Endothelial cell of umbilical vein (primary cell): ENCODE results near the gene CTDP1. TPM values are rescaled to one million over a fixed set of nuclear protein-coding genes. Genes with fewer than 3 reads are reported as not detected.

Source experiments
- BruUV-seq: library from RNA; stranded (reverse); fragments of 400-500 nt; replicated peaks from 2 replicates; lab custom pipeline; 2021; lab: Mats Ljungman, UMichigan
- CTCF ChIA-PET: fragments of 300-600, 350-600 bp; sonication (Branson Sonifier 250); formaldehyde crosslinking; loops from one replicate; lab custom pipeline; 2021; ENCODE audit warnings: antibody characterized with exemption, inconsistent platforms; lab: Charles Lee
- POLR2A ChIA-PET: fragments of 300-600, 350-600 bp; sonication (Branson Sonifier 250); formaldehyde crosslinking; loops from one replicate; lab custom pipeline; 2021; ENCODE audit warnings: antibody characterized with exemption, inconsistent platforms; lab: Charles Lee
- DNase-seq: peaks from one replicate; pipeline ENCODE4 v3.0.0-alpha.2; 2011; ENCODE audit warnings: low read depth, low spot score
- FAIRE-seq: peaks from 2 replicates; lab custom pipeline; 2011; peaks lifted over from hg19 to GRCh38; lab: Jason Lieb, UNC
- H2AFZ ChIP-seq: 2 replicates; pipeline ENCODE4 v1.6.0; 2012; ENCODE audit warnings: low read depth, low read length, control low read depth, inconsistent platforms
- H3K27ac ChIP-seq: 2 replicates; pipeline ENCODE4 v1.5.1; 2011; ENCODE audit warnings: low read depth, mild to moderate bottlenecking, control low read depth, low read length, moderate library complexity; ENCODE audit not compliant: insufficient read depth
- H3K27me3 ChIP-seq, 2 experiments: 2 replicates each; pipeline versions ENCODE4 v1.6.0 to v1.6.1; 2011; ENCODE audit warnings: low read length in 2 of 2, mixed read lengths in 1 of 2; ENCODE audit not compliant: control insufficient read depth in 2 of 2, insufficient read depth in 2 of 2
- H3K36me3 ChIP-seq, 2 experiments: 2 replicates in 1 of 2; 3 replicates in 1 of 2; pipeline ENCODE4 v1.5.1; 2011; ENCODE audit warnings: low read length in 2 of 2, mild to moderate bottlenecking in 1 of 2, moderate library complexity in 1 of 2; ENCODE audit not compliant: control insufficient read depth in 2 of 2, insufficient read depth in 2 of 2; ENCODE audit errors: extremely low read depth in 1 of 2
- H3K4me1 ChIP-seq: 3 replicates; pipeline ENCODE4 v1.5.1; 2011; ENCODE audit warnings: mild to moderate bottlenecking, low read length; ENCODE audit not compliant: control insufficient read depth, insufficient read depth; ENCODE audit errors: extremely low read depth
- H3K4me2 ChIP-seq: 2 replicates; pipeline ENCODE4 v1.6.1; 2011; ENCODE audit warnings: low read length, control low read depth, mixed read lengths; ENCODE audit not compliant: insufficient read depth
- H3K4me3 ChIP-seq, 3 experiments: fragments of 200-600 bp in 1 of 3; sonication (generic), shearing (Covaris generic) in 1 of 3; replicated peaks in 1 of 3; 2 replicates each; pipeline ENCODE4 v1.5.1; 2011 to 2016; ENCODE audit warnings: control low read depth in 3 of 3, low read length in 3 of 3, mild to moderate bottlenecking in 2 of 3, inconsistent platforms in 1 of 3, low read depth in 1 of 3, moderate library complexity in 1 of 3; ENCODE audit not compliant: insufficient read depth in 1 of 3
- H3K79me2 ChIP-seq: 2 replicates; pipeline ENCODE4 v1.6.0; 2012; ENCODE audit warnings: low read length, inconsistent platforms; ENCODE audit not compliant: control insufficient read depth, insufficient read depth
- H3K9ac ChIP-seq: replicated peaks from 2 replicates; pipeline ENCODE3; 2011; ENCODE audit warnings: low read length, control low read depth; ENCODE audit not compliant: insufficient read depth; ENCODE audit errors: extremely low read depth
- H3K9me1 ChIP-seq: replicated peaks from 3 replicates; pipeline ENCODE4 v1.6.0; 2011; ENCODE audit warnings: mild to moderate bottlenecking, low read length; ENCODE audit not compliant: control insufficient read depth, insufficient read depth; ENCODE audit errors: extremely low read depth
- H3K9me3 ChIP-seq: replicated peaks from 2 replicates; pipeline ENCODE4 v1.5.1; 2012; ENCODE audit warnings: low read length, inconsistent platforms; ENCODE audit not compliant: control insufficient read depth, insufficient read depth
- H4K20me1 ChIP-seq: replicated peaks from 2 replicates; pipeline ENCODE3; 2011; ENCODE audit warnings: mild to moderate bottlenecking, low read length; ENCODE audit not compliant: control insufficient read depth, insufficient read depth; ENCODE audit errors: extremely low read depth
- EZH2 ChIP-seq: IDR thresholded peaks from 2 replicates; pipeline ENCODE4 v1.6.1; 2012; ENCODE audit warnings: borderline replicate concordance, low read depth, mild to moderate bottlenecking, moderate library complexity, low read length, inconsistent platforms; ENCODE audit not compliant: severe bottlenecking
- FOS ChIP-seq: IDR thresholded peaks from 2 replicates; pipeline ENCODE4 v1.6.1; 2011; ENCODE audit warnings: mild to moderate bottlenecking, low read length, moderate library complexity, borderline replicate concordance; ENCODE audit not compliant: insufficient read depth
- GATA2 ChIP-seq: IDR thresholded peaks from 2 replicates; pipeline ENCODE4 v1.7.0; 2011; ENCODE audit warnings: low read depth, mild to moderate bottlenecking, moderate library complexity, mixed read lengths, low read length; ENCODE audit not compliant: insufficient read length, insufficient read depth
- JUN ChIP-seq: IDR thresholded peaks from 2 replicates; pipeline ENCODE4 v1.6.1; 2011; ENCODE audit warnings: borderline replicate concordance, low read depth; ENCODE audit not compliant: insufficient read length, insufficient read depth
- MAX ChIP-seq: IDR thresholded peaks from 2 replicates; pipeline ENCODE4 v1.6.1; 2011; ENCODE audit not compliant: insufficient read depth, insufficient read length
- MYC ChIP-seq: IDR thresholded peaks from one replicate; pipeline ENCODE4 v1.6.1; 2011; ENCODE audit warnings: mild to moderate bottlenecking, low read depth, low read length
- POLR2A ChIP-seq: IDR thresholded peaks from 2 replicates; pipeline ENCODE4 v1.6.1; 2012; ENCODE audit warnings: low read depth, mild to moderate bottlenecking, control low read depth, low read length
- POLR2AphosphoS5 ChIP-seq: IDR thresholded peaks from 2 replicates; pipeline ENCODE4 v1.6.1; 2012; ENCODE audit warnings: low read depth, mild to moderate bottlenecking, control low read depth, low read length, moderate library complexity; ENCODE audit not compliant: insufficient read depth
- dilution Hi-C: fragments of 300-500 bp; cut with MboI; formaldehyde crosslinking; loops from one replicate; pipeline ENCODE4 v1.15.0; 2019; ENCODE audit warnings: low sequenced_read_pairs; ENCODE audit not compliant: extremely low pct_ligation_motif_present
- intact Hi-C: fragments of 100-400 bp; cut with micrococcal nuclease; formaldehyde crosslinking; loops from one replicate; pipeline ENCODE4 v1.10.0; 2022
- polyA plus RNA-seq, 4 experiments: library from polyadenylated mRNA; depleted of rRNA in 3 of 4; stranded (reverse) in 3 of 4; unstranded in 1 of 4; fragments of >200 nt; gene quantifications; 2 replicates each; pipeline versions ENCODE4 v1.2.1 to v1.2.3, GENCODE V29; 2011 to 2012; ENCODE audit warnings: missing spikeins in 1 of 4
- total RNA-seq: library from RNA; stranded (reverse); gene quantifications from 2 replicates; pipeline ENCODE4 v1.2.3, GENCODE V29; 2021
- TF ChIP-seq, protein P1 (sequence below), 2 donors: IDR thresholded peaks; 1 replicate in 1 of 2; 2 replicates in 1 of 2; pipeline ENCODE4 v1.5.1; 2011; ENCODE audit warnings: low read length in 2 of 2, mild to moderate bottlenecking in 2 of 2, moderate library complexity in 2 of 2, control low read depth in 1 of 2, inconsistent platforms in 1 of 2, low read depth in 1 of 2; ENCODE audit not compliant: insufficient read depth in 1 of 2; ENCODE audit errors: extremely low read depth in 1 of 2

Gene CTDP1
- total and polyA plus RNA-seq, 2 donors (not counting 3 experiments of a cell fraction or from before 2014, with no cell fraction given) = 15.3 to 27.6 TPM

GRCh38 chr18:79685971-79686370 lies 6.4 kb downstream of the CTDP1 start:
- H3K9ac ChIP-seq = no peak overlapping the region
- DNase-seq (no peak), FAIRE-seq (no peak)
- H3K79me2 ChIP-seq = peaks cover 84% of the 10 kb centered on the region
- H3K9me3 ChIP-seq = no peaks in the 10 kb centered on the region
- ChIA-PET POLR2A (no interaction called here), CTCF (no interaction called here)
- no peak overlapping the region for H3K27ac ChIP-seq
- H2AFZ ChIP-seq = no peak overlapping the region
- no TSS peak for BruUV-seq
- dilution Hi-C loops (no loop called here), intact Hi-C loops (no loop called here)
- no peaks in the 10 kb centered on the region for H3K9me1 ChIP-seq
- peaks cover 2% of the 10 kb centered on the region for H3K4me1 ChIP-seq
- no peak overlapping the region for H3K4me2 ChIP-seq
- no peaks in the 10 kb centered on the region for H3K27me3 ChIP-seq
- H3K4me3 ChIP-seq = no peak overlapping the region
- no peaks in the 10 kb centered on the region for H4K20me1 ChIP-seq
- TF ChIP-seq MAX = no peak
- no peak for TF ChIP-seq JUN
- TF ChIP-seq, protein P1, sequence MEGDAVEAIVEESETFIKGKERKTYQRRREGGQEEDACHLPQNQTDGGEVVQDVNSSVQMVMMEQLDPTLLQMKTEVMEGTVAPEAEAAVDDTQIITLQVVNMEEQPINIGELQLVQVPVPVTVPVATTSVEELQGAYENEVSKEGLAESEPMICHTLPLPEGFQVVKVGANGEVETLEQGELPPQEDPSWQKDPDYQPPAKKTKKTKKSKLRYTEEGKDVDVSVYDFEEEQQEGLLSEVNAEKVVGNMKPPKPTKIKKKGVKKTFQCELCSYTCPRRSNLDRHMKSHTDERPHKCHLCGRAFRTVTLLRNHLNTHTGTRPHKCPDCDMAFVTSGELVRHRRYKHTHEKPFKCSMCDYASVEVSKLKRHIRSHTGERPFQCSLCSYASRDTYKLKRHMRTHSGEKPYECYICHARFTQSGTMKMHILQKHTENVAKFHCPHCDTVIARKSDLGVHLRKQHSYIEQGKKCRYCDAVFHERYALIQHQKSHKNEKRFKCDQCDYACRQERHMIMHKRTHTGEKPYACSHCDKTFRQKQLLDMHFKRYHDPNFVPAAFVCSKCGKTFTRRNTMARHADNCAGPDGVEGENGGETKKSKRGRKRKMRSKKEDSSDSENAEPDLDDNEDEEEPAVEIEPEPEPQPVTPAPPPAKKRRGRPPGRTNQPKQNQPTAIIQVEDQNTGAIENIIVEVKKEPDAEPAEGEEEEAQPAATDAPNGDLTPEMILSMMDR (IDR thresholded peaks at IDR 0.05; ENCODE audit: extremely low read depth in 1 of 2, insufficient read depth in 1 of 2, low read depth in 1 of 2, low read length in 2 of 2) = no peak
- no peak for TF ChIP-seq GATA2
- TF ChIP-seq POLR2AphosphoS5 = no peak
- TF ChIP-seq EZH2 = no peak
- no peak for TF ChIP-seq MYC
- no peak for TF ChIP-seq POLR2A
- no peak for TF ChIP-seq FOS
- H3K36me3 ChIP-seq = no peaks in the 10 kb centered on the region
